H1 (cell line): ENCODE data around the gene COL2A1.

Source experiments
- ATF2 ChIP-seq: IDR thresholded peaks from 2 replicates; pipeline ENCODE4 v1.6.1; 2012; ENCODE audit warnings: low read length, inconsistent platforms
- CBX5 ChIP-seq: fragments of 300-800, 300-1000 bp; sonication (generic); IDR thresholded peaks from 2 replicates; pipeline ENCODE4 v1.7.1; 2016; ENCODE audit warnings: antibody characterized with exemption, low read length, low read depth
- CEBPB ChIP-seq: IDR thresholded peaks from 2 replicates; pipeline ENCODE4 v1.6.1; 2012; ENCODE audit warnings: low read depth, low read length
- GABPA ChIP-seq: IDR thresholded peaks from 2 replicates; pipeline ENCODE4 v1.6.1; 2011; ENCODE audit warnings: mild to moderate bottlenecking, low read length, moderate library complexity, borderline replicate concordance; ENCODE audit not compliant: insufficient read depth
- GTF2F1 ChIP-seq: IDR thresholded peaks from 2 replicates; pipeline ENCODE4 v1.6.1; 2012; ENCODE audit warnings: low read depth, low read length, improper control_type of control experiment, borderline replicate concordance
- HDAC2 ChIP-seq, 2 experiments: fragments of 300-600 bp in 1 of 2; sonication (generic) in 1 of 2; IDR thresholded peaks; 2 replicates each; pipeline ENCODE4 v1.6.1; 2011 to 2012; ENCODE audit warnings: low read depth in 2 of 2, low read length in 2 of 2, mild to moderate bottlenecking in 2 of 2, moderate library complexity in 2 of 2, borderline replicate concordance in 1 of 2, inconsistent platforms in 1 of 2
- KDM1A ChIP-seq: fragments of 200-600, 300-600 bp; sonication (generic); IDR thresholded peaks from 2 replicates; pipeline ENCODE4 v1.7.1; 2016; ENCODE audit warnings: mild to moderate bottlenecking, low read length, borderline replicate concordance
- POLR2A ChIP-seq, 2 experiments: IDR thresholded peaks; 1 replicate in 1 of 2; 2 replicates in 1 of 2; pipeline ENCODE4 v1.6.1; 2011; ENCODE audit warnings: low read depth in 2 of 2, low read length in 2 of 2, mild to moderate bottlenecking in 2 of 2; ENCODE audit errors: control extremely low read depth in 1 of 2
- RFX5 ChIP-seq: IDR thresholded peaks from 2 replicates; pipeline ENCODE4 v1.6.1; 2011; ENCODE audit warnings: low read depth, low read length, improper control_type of control experiment, borderline replicate concordance
- SIN3A ChIP-seq, 2 experiments: IDR thresholded peaks in 1 of 2; conservative IDR thresholded peaks in 1 of 2; 2 replicates each; pipeline ENCODE4 v1.6.1; 2011 to 2012; ENCODE audit warnings: low read length in 2 of 2, improper control_type of control experiment in 1 of 2, low read depth in 1 of 2, mild to moderate bottlenecking in 1 of 2
- SP1 ChIP-seq: IDR thresholded peaks from 2 replicates; pipeline ENCODE4 v1.6.1; 2011; ENCODE audit warnings: low read depth, low read length
- SRF ChIP-seq: IDR thresholded peaks from 2 replicates; pipeline ENCODE4 v1.6.1; 2011; ENCODE audit warnings: mild to moderate bottlenecking, low read depth, low read length, moderate library complexity
- ZNF274 ChIP-seq: IDR thresholded peaks from 2 replicates; pipeline ENCODE4 v1.7.0; 2012; ENCODE audit warnings: low read length, borderline replicate concordance; ENCODE audit errors: extremely low read depth
- TF ChIP-seq, protein P1 (sequence below), 3 experiments: IDR thresholded peaks; 1 replicate in 2 of 3; 2 replicates in 1 of 3; pipeline versions ENCODE4 v1.5.1 to v1.6.1; 2011; ENCODE audit warnings: low read length in 3 of 3, mild to moderate bottlenecking in 3 of 3, inconsistent platforms in 2 of 3, low read depth in 1 of 3, moderate library complexity in 1 of 3; ENCODE audit not compliant: insufficient read depth in 1 of 3; ENCODE audit errors: control extremely low read depth in 1 of 3

DNA sequence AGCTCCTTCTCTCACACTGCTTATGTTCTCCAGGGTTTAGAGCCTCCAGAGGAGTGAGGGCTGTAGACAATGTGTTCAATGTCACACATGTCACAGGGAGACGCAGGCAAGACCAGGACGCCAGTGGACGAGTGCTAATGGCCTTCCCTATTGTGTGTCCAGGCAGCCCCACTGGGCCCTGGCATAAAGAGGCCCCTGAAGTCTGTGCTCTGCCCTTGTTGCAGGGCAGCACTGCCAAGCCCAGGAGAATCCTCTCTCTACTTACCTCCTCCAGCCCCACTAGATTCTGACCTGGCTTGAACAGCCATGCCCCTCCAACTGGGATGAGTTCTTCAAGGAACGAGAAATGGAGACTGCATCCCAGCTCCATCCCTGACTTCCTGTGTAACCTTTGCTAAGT is 65.7 kb downstream of the COL2A1 start:
- TF ChIP-seq SP1 (no peak), ZNF274 (no peak), POLR2A (IDR thresholded peaks at IDR 0.05; ENCODE audit: control extremely low read depth in 1 of 2, low read depth in 2 of 2, low read length in 2 of 2) (no peak), SIN3A (conservative IDR thresholded peaks at IDR 0.05 in 1 of 2, IDR thresholded peaks at IDR 0.05 in 1 of 2; ENCODE audit: low read depth in 1 of 2, low read length in 2 of 2) (no peak), GABPA (no peak), SRF (no peak), HDAC2 (IDR thresholded peaks at IDR 0.05; ENCODE audit: borderline replicate concordance in 1 of 2, low read depth in 2 of 2, low read length in 2 of 2) (no peak), CBX5 (no peak), CEBPB (no peak), RFX5 (no peak), GTF2F1 (no peak), ATF2 (no peak), KDM1A (no peak)
- TF ChIP-seq, protein P1, sequence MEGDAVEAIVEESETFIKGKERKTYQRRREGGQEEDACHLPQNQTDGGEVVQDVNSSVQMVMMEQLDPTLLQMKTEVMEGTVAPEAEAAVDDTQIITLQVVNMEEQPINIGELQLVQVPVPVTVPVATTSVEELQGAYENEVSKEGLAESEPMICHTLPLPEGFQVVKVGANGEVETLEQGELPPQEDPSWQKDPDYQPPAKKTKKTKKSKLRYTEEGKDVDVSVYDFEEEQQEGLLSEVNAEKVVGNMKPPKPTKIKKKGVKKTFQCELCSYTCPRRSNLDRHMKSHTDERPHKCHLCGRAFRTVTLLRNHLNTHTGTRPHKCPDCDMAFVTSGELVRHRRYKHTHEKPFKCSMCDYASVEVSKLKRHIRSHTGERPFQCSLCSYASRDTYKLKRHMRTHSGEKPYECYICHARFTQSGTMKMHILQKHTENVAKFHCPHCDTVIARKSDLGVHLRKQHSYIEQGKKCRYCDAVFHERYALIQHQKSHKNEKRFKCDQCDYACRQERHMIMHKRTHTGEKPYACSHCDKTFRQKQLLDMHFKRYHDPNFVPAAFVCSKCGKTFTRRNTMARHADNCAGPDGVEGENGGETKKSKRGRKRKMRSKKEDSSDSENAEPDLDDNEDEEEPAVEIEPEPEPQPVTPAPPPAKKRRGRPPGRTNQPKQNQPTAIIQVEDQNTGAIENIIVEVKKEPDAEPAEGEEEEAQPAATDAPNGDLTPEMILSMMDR (IDR thresholded peaks at IDR 0.05; ENCODE audit: control extremely low read depth in 1 of 3, insufficient read depth in 1 of 3, low read depth in 1 of 3, low read length in 3 of 3): no peak
